PFSK-1 (cell line): ENCODE measurements around the gene NUPR1.

Source experiments
- POLR2AphosphoS5 ChIP-seq: IDR thresholded peaks from 2 replicates; pipeline ENCODE4 v1.6.1; 2012; ENCODE audit warnings: low read depth, mild to moderate bottlenecking, control low read depth, low read length, moderate library complexity
- TAF1 ChIP-seq: IDR thresholded peaks from 2 replicates; pipeline ENCODE4 v1.6.1; 2012; ENCODE audit warnings: low read length, control low read depth, borderline replicate concordance; ENCODE audit not compliant: insufficient read depth

- no peak for TF ChIP-seq POLR2AphosphoS5
- no peak for TF ChIP-seq TAF1
Observed at GRCh38 chr16:28495098-28495793, 43.5 kb downstream of the NUPR1 start.
